HL-60 (cell line): ENCODE measurements around the gene BCO1.

Source experiments
- DNase-seq, 2 experiments: peaks; one replicate each; pipeline ENCODE4 v3.0.0-alpha.2; 2010 to 2020; ENCODE audit warnings: low read depth in 1 of 2, low spot score in 1 of 2
- H3K27ac ChIP-seq: fragments of 250-450 bp; sonication (Bioruptor Pico); replicated peaks from 2 replicates; pipeline ENCODE4 v1.5.1; 2020; ENCODE audit warnings: mild to moderate bottlenecking, moderate library complexity
- H3K27me3 ChIP-seq: fragments of 250-450 bp; sonication (Bioruptor Pico); 2 replicates; pipeline ENCODE4 v1.5.1; 2021; ENCODE audit warnings: mild to moderate bottlenecking, moderate library complexity; ENCODE audit not compliant: insufficient read depth, poor library complexity, severe bottlenecking
- H3K4me3 ChIP-seq: replicated peaks from 2 replicates; pipeline ENCODE4 v1.5.1; 2011; ENCODE audit warnings: mild to moderate bottlenecking, control low read depth, low read length; ENCODE audit not compliant: insufficient read depth
- CTCF ChIP-seq: IDR thresholded peaks from one replicate; pipeline ENCODE4 v1.5.1; 2011; ENCODE audit warnings: low read length, control low read depth, inconsistent platforms; ENCODE audit not compliant: insufficient read depth
- GABPA ChIP-seq: IDR thresholded peaks from 2 replicates; pipeline ENCODE4 v1.6.1; 2012; ENCODE audit warnings: low read depth
- POLR2AphosphoS5 ChIP-seq: IDR thresholded peaks from 2 replicates; pipeline ENCODE4 v1.6.1; 2012; ENCODE audit warnings: low read depth
- REST ChIP-seq: IDR thresholded peaks from 2 replicates; pipeline ENCODE4 v1.6.1; 2012; ENCODE audit warnings: low read depth; ENCODE audit not compliant: insufficient replicate concordance
- SPI1 ChIP-seq: IDR thresholded peaks from 2 replicates; pipeline ENCODE4 v1.6.1; 2012; ENCODE audit warnings: low read depth, mild to moderate bottlenecking, borderline replicate concordance

BCO1 gene

DNA sequence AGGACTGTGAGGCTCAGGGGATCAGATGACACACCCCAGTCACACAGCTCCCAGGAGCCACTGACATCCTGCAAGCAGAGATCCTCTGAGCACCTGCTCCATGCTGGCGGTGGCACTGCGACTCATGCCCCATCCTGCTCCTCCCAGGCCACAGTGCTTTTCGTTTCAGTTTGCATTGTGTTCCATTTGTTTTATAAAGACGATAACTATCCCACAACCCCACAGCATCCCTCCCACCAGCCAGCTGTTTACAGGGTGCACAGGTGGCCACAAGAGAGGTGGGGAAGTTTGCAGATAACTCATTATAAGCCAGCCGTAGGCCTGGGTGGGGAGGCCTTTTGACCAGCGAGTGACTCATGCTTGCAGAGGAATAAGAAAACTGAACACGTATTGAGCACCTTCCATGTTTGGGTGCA lies 28.2 kb downstream of the BCO1 start:
- no peak for TF ChIP-seq POLR2AphosphoS5
- no peak for TF ChIP-seq CTCF
- no peak for TF ChIP-seq GABPA
- TF ChIP-seq SPI1: no peak
- no peak for TF ChIP-seq REST
- Histone ChIP-seq H3K4me3 (no peak overlapping the region), H3K27me3 (no peaks in the 10 kb centered on the region), H3K27ac (no peak overlapping the region)
- DNase-seq: no peak

DNA sequence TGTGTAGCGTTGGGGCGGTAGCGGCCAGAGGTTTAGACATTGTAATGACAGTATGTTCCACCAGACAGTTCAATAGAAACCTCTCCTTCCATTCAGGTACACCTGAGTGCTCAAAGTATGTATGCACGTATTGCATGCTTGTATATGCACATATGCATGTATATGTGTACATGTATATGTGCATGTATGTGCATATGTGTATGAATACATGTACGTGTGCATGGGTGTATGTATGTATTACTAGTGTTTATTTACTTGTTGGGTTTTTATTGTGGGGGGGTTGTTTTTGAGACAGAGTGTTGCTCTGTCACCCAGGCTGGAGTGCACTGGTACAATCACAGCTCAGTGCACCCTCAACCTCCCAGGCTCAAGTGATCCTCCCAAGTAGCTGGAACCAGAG lies 30.0 kb downstream of the BCO1 start:
- Histone ChIP-seq H3K27me3 (no peaks in the 10 kb centered on the region), H3K4me3 (no peak overlapping the region), H3K27ac (no peak overlapping the region)
- TF ChIP-seq GABPA: no peak
- TF ChIP-seq SPI1: no peak
- TF ChIP-seq CTCF: no peak
- no peak for TF ChIP-seq POLR2AphosphoS5
- TF ChIP-seq REST: no peak
- no peak for DNase-seq

DNA sequence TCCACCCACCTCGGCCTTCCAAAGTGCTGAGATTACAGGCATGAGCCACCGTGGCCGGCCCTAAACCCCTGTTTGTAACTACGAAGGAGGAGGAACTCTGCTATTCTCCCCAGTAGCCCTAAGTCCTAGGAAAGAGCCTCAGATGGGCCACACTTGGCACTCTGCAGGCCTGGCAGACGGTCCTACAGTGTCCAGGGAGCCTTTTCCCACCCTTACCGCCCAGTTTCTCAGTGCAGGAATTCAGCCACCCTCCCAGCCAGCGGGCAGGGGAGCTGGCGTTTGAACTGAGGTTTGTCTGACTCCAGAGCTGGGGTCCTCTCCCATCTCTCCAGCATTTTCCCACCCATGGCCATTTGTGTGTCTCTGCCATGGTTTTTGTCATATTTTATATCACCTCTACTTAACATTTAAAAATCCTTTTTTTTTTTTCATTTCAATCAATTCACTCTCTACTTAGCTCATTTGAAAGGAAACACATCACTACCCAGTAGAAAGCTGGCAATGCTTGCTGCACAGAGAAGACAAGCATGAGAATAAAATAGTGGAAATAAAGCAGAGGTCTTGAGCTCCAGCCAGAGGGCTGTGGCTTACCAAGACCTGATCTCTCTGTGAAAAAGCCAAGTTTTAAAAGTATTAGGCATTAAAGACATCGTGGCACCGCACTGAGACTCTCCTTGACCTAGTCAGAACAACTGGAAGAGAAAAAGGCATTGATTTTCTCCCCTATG lies 34.9 kb downstream of the BCO1 start:
- Histone ChIP-seq H3K27me3 (no peaks in the 10 kb centered on the region), H3K4me3 (no peak overlapping the region), H3K27ac (no peak overlapping the region)
- TF ChIP-seq CTCF (no peak), SPI1 (no peak), POLR2AphosphoS5 (no peak)
- DNase-seq: no peak

GRCh38 chr16:81275064-81275532 lies 36.6 kb downstream of the BCO1 start:
- Histone ChIP-seq H3K4me3 (no peak overlapping the region), H3K27ac (no peak overlapping the region), H3K27me3 (no peaks in the 10 kb centered on the region)
- no peak for DNase-seq
- TF ChIP-seq SPI1 (no peak), POLR2AphosphoS5 (no peak), GABPA (no peak), CTCF (no peak), REST (no peak)
